Testis (tissue), 3 donors: ENCODE data around the gene GABRR2. TPM values are rescaled to one million over a fixed set of nuclear protein-coding genes. Genes with fewer than 3 reads are reported as not detected.

ENCODE experiments used
- DNase-seq: peaks from one replicate; pipeline ENCODE4 v3.0.0-alpha.2; 2019
- H3K27ac ChIP-seq, 2 donors: fragments of 200-600 bp; sonication (generic); one replicate each; pipeline ENCODE4 v1.5.1; 2019
- H3K27me3 ChIP-seq: fragments of 200-600 bp; sonication (generic); one replicate; pipeline ENCODE4 v1.5.1; 2019
- H3K36me3 ChIP-seq: fragments of 200-600 bp; sonication (generic); one replicate; pipeline ENCODE4 v1.5.1; 2017; ENCODE audit warnings: low read depth; ENCODE audit errors: missing control alignments
- H3K4me1 ChIP-seq: fragments of 200-600 bp; sonication (generic); one replicate; pipeline ENCODE4 v1.5.1; 2019
- H3K4me3 ChIP-seq, 2 donors: fragments of 200-600 bp; sonication (generic); one replicate each; pipeline ENCODE4 v1.5.1; 2017 to 2019
- H3K9me3 ChIP-seq: fragments of 200-600 bp; sonication (generic); one replicate; pipeline ENCODE4 v1.5.1; 2017
- POLR2A ChIP-seq: fragments of 450-650 bp; IDR thresholded peaks from one replicate; pipeline ENCODE4 v1.6.1; 2017; ENCODE audit warnings: antibody characterized with exemption, mild to moderate bottlenecking, moderate library complexity
- WGBS, 2 donors: methylation state at CpG; one replicate each; pipeline ENCODE4 v1.1.5; 2018; 5-methylcytosine and 5-hydroxymethylcytosine counted together
- intact Hi-C: fragments of 100-400 bp; cut with DNase I; formaldehyde crosslinking; loops from one replicate; pipeline ENCODE4 v1.15.1; 2023; ENCODE audit warnings: low total_unique reads
- polyA plus RNA-seq: library from polyadenylated mRNA; stranded (reverse); fragments of 350-450 nt; fragmentation: Illumina TruSeq; extraction: RNeasy Lipid Tissue Mini Kit (QIAGEN cat#74804); gene quantifications from one replicate; pipeline ENCODE4 v1.2.3, GENCODE V29; 2014; ENCODE audit warnings: low read depth, low replicate concordance; ENCODE audit not compliant: insufficient read depth
- total RNA-seq, 2 donors: library from RNA; depleted of rRNA; stranded (reverse); fragments of >200 nt; gene quantifications; one replicate each; pipeline ENCODE4 v1.2.3, GENCODE V29; 2016
- TF ChIP-seq, protein P1 (sequence below), 3 experiments: fragments of 450-650 bp in 2 of 3; fragments of 200-600 bp in 1 of 3; sonication (generic) in 1 of 3; IDR thresholded peaks; one replicate each; pipeline ENCODE4 v1.5.1; 2016 to 2019; ENCODE audit warnings: antibody characterized with exemption in 3 of 3, mild to moderate bottlenecking in 2 of 3, moderate library complexity in 1 of 3

Gene GABRR2
- total and polyA plus RNA-seq, 3 donors from 2014 or later = 0.62 to 0.79 TPM; not detected in 1

- no peaks in the 10 kb centered on the region for H3K4me1 ChIP-seq
- no peaks in the 10 kb centered on the region for H3K27me3 ChIP-seq
- H3K36me3 ChIP-seq = no peaks in the 10 kb centered on the region
- intact Hi-C loops = no loop called here
- no peak overlapping the region for H3K4me3 ChIP-seq
- no peaks in the 10 kb centered on the region for H3K9me3 ChIP-seq
- no peak for TF ChIP-seq POLR2A
- TF ChIP-seq, protein P1, sequence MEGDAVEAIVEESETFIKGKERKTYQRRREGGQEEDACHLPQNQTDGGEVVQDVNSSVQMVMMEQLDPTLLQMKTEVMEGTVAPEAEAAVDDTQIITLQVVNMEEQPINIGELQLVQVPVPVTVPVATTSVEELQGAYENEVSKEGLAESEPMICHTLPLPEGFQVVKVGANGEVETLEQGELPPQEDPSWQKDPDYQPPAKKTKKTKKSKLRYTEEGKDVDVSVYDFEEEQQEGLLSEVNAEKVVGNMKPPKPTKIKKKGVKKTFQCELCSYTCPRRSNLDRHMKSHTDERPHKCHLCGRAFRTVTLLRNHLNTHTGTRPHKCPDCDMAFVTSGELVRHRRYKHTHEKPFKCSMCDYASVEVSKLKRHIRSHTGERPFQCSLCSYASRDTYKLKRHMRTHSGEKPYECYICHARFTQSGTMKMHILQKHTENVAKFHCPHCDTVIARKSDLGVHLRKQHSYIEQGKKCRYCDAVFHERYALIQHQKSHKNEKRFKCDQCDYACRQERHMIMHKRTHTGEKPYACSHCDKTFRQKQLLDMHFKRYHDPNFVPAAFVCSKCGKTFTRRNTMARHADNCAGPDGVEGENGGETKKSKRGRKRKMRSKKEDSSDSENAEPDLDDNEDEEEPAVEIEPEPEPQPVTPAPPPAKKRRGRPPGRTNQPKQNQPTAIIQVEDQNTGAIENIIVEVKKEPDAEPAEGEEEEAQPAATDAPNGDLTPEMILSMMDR (IDR thresholded peaks at IDR 0.05) = no peak
- H3K27ac ChIP-seq = no peak overlapping the region
- DNase-seq = no peak
- WGBS, 2 donors = 97 to 100% methylated on average over 1 of the region's 1 CpG
Measured at GRCh38 chr6:89330910-89331309, 15.8 kb upstream of the GABRR2 start.

DNA sequence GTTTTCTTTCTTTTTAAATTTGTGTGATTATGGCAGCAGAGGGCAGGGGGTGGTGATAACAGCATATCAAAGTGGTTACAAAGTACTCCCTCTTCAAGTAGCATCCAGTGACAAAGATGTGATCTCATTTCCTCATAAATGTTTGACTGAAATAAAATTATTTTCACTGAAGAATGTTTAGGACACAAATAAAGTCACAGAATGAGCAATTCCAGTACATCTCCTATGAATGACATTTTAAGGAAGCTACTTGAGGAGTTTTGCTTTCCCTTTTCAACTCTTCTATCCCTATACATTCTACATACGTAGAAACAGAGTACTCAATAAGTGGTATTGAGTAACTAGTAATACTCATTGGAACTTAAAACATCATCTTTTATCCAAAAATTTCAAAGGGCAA, 13.9 kb upstream of the GABRR2 start:
- Histone ChIP-seq H3K27ac (no peak overlapping the region), H3K36me3 (no peaks in the 10 kb centered on the region), H3K4me3 (no peak overlapping the region), H3K4me1 (no peaks in the 10 kb centered on the region), H3K27me3 (no peaks in the 10 kb centered on the region), H3K9me3 (no peaks in the 10 kb centered on the region)
- TF ChIP-seq POLR2A = no peak
- TF ChIP-seq, protein P1 (IDR thresholded peaks at IDR 0.05) = no peak
- intact Hi-C loops = no loop called here
- WGBS, 2 donors = 84 to 97% methylated on average over 1 of the region's 1 CpG
- DNase-seq = no peak

DNA sequence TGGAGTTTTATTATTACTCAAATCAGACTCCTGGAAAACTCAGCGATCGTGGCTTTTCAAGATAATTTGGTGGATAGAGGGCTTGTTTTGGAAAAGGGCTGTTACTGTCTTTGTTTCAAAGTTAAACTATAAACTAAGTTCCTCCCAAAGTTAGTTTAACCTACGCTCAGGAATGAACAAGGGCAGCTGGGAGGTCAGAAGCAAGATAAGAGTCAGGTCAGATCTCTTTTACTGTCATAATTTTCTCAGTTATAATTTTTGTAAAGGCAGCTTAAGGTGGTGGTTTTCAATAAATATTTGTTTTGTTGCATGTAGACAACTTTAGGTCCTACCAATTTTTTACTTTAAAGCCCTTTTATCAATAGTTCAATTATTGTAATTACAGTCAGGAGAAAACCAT, 9.2 kb upstream of the GABRR2 start:
- H3K36me3 ChIP-seq = no peaks in the 10 kb centered on the region
- no peak overlapping the region for H3K4me3 ChIP-seq
- no peak overlapping the region for H3K27ac ChIP-seq
- DNase-seq = no peak
- H3K4me1 ChIP-seq = no peaks in the 10 kb centered on the region
- TF ChIP-seq POLR2A = no peak
- TF ChIP-seq, protein P1 (IDR thresholded peaks at IDR 0.05) = no peak
- H3K27me3 ChIP-seq = no peaks in the 10 kb centered on the region
- 92 to 95% methylated on average over 3 of the region's 3 CpGs for WGBS, 2 donors
- intact Hi-C loops = no loop called here
- H3K9me3 ChIP-seq = no peaks in the 10 kb centered on the region

DNA sequence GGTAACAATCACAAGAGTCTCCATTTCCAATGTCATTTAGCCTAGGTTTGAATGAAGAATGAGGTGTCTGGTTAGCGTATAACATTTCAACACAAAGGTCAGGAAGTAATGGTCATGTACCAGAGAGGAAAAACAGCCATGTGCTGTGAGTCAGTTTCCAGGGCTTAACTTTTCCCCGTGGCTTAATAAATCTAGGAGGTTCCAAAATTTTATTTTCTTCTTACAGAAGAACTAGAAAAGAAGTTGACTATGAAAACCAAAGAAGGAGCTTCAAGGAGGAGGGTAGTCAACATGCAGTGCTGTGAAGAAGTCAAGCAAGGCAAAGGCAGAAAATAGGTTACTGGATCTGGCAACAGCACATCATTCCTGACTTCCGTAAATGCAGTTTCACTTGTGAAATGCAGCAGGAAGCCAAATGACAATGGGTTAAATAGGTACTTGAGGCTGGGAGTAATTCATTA, 8.4 kb upstream of the GABRR2 start:
- Histone ChIP-seq H3K9me3 (no peaks in the 10 kb centered on the region), H3K4me3 (no peak overlapping the region), H3K27me3 (no peaks in the 10 kb centered on the region), H3K27ac (no peak overlapping the region), H3K4me1 (no peaks in the 10 kb centered on the region), H3K36me3 (no peaks in the 10 kb centered on the region)
- WGBS, 2 donors = 79 to 83% methylated on average over 3 of the region's 3 CpGs
- DNase-seq = no peak
- TF ChIP-seq, protein P1 (IDR thresholded peaks at IDR 0.05) = no peak
- TF ChIP-seq POLR2A = no peak
- intact Hi-C loops = no loop called here

- no peak overlapping the region for H3K27ac ChIP-seq
- no peaks in the 10 kb centered on the region for H3K9me3 ChIP-seq
- no peaks in the 10 kb centered on the region for H3K4me1 ChIP-seq
- intact Hi-C loops = no loop called here
- 85% methylated on average over 9 of the region's 9 CpGs for WGBS, 2 donors
- no peaks in the 10 kb centered on the region for H3K27me3 ChIP-seq
- H3K36me3 ChIP-seq = no peaks in the 10 kb centered on the region
- TF ChIP-seq POLR2A = no peak
- TF ChIP-seq, protein P1 (IDR thresholded peaks at IDR 0.05) = no peak
- no peak overlapping the region for H3K4me3 ChIP-seq
- no peak for DNase-seq
Measured at GRCh38 chr6:89321131-89321970, 6.3 kb upstream of the GABRR2 start.
